Tibial nerve (tissue), 4 donors: ENCODE measurements around the gene TM2D1. TPM values are rescaled to one million over a fixed set of nuclear protein-coding genes. Genes with fewer than 3 reads are reported as not detected.
A peak's percentile ranks its signal among the peaks of the same experiment; 100 is the strongest.

Experiments
- DNase-seq, 2 donors: peaks; one replicate each; pipeline ENCODE4 v3.0.0-alpha.2; 2019; ENCODE audit warnings: low spot score in 2 of 2
- H3K27ac ChIP-seq, 4 donors: fragments of 200-600 bp; sonication (generic) in 3 of 4; one replicate each; pipeline ENCODE4 v1.5.1; 2017 to 2019; ENCODE audit warnings: mild to moderate bottlenecking in 1 of 4
- H3K27me3 ChIP-seq, 2 donors: fragments of 200-600 bp; sonication (generic) in 1 of 2; one replicate each; pipeline versions ENCODE4 v1.5.1 to v1.6.0; 2017 to 2019
- H3K36me3 ChIP-seq, 3 donors: fragments of 200-600 bp; sonication (generic); one replicate each; pipeline ENCODE4 v1.5.1; 2018 to 2019
- H3K4me1 ChIP-seq, 4 donors: fragments of 200-600 bp; sonication (generic) in 3 of 4; one replicate each; pipeline ENCODE4 v1.5.1; 2017 to 2019
- H3K4me3 ChIP-seq, 4 donors: fragments of 200-600 bp; sonication (generic) in 3 of 4; one replicate each; pipeline ENCODE4 v1.5.1; 2017 to 2019; ENCODE audit warnings: mild to moderate bottlenecking in 1 of 4, moderate library complexity in 1 of 4
- H3K9me3 ChIP-seq, 4 donors: fragments of 200-600 bp; sonication (generic) in 3 of 4; one replicate each; pipeline ENCODE4 v1.5.1; 2017 to 2019
- EP300 ChIP-seq, 2 donors: sonication (generic); formaldehyde crosslinking; IDR thresholded peaks; one replicate each; pipeline ENCODE4 v1.6.1; 2017; ENCODE audit warnings: antibody characterized with exemption in 2 of 2, mild to moderate bottlenecking in 1 of 2
- POLR2A ChIP-seq, 2 donors: fragments of 450-650 bp; IDR thresholded peaks; one replicate each; pipeline ENCODE4 v1.6.1; 2017; ENCODE audit warnings: antibody characterized with exemption in 2 of 2, mild to moderate bottlenecking in 2 of 2, moderate library complexity in 2 of 2
- WGBS, 2 donors: methylation state at CpG; one replicate each; pipeline ENCODE4 v1.1.5; 2018; 5-methylcytosine and 5-hydroxymethylcytosine counted together
- total RNA-seq, 4 donors: library from RNA; depleted of rRNA; stranded (reverse); fragments of >200 nt; gene quantifications; one replicate each; pipeline ENCODE4 v1.1.0, GENCODE V29; 2016
- TF ChIP-seq, protein P1 (sequence below), 5 experiments: fragments of 200-600 bp in 3 of 5; fragments of 450-650 bp in 2 of 5; sonication (generic) in 3 of 5; IDR thresholded peaks; one replicate each; pipeline ENCODE4 v1.5.1; 2016 to 2019; ENCODE audit warnings: antibody characterized with exemption in 5 of 5, mild to moderate bottlenecking in 3 of 5, moderate library complexity in 2 of 5

TM2D1 gene
- total RNA-seq, 4 donors from 2014 or later, result 56.7 to 88.3 (median 77.1) TPM

DNA sequence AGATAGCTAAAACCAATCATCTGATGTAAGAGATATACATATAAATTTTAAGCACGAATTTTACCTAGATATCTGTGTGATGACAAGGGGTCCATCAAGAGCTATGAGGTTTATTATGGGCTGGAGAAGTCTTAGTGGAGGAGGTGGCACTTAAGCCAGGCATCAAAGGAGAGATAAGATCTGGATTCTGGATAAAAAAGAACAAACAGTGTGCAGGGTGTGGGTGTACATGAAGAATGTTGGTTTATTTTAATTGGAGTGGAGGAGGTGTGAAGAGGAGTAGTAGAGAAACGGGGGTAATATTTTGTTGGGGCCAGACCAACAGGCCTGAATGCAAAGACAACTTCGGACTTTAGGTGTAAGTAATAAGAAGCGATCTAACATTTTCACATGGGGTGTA, 80.6 kb downstream of the TM2D1 start:
- no peak for DNase-seq
- Histone ChIP-seq H3K36me3 (no peaks in the 10 kb centered on the region), H3K9me3 (no peaks in the 10 kb centered on the region), H3K27me3 (no peaks in the 10 kb centered on the region), H3K27ac (no peak overlapping the region), H3K4me3 (no peak overlapping the region), H3K4me1 (peaks cover 0 to 36% (median 6%) of the 10 kb centered on the region in 4 donors)
- TF ChIP-seq POLR2A (IDR thresholded peaks at IDR 0.05), result no peak
- TF ChIP-seq EP300 (IDR thresholded peaks at IDR 0.05), result no peak
- TF ChIP-seq, protein P1, sequence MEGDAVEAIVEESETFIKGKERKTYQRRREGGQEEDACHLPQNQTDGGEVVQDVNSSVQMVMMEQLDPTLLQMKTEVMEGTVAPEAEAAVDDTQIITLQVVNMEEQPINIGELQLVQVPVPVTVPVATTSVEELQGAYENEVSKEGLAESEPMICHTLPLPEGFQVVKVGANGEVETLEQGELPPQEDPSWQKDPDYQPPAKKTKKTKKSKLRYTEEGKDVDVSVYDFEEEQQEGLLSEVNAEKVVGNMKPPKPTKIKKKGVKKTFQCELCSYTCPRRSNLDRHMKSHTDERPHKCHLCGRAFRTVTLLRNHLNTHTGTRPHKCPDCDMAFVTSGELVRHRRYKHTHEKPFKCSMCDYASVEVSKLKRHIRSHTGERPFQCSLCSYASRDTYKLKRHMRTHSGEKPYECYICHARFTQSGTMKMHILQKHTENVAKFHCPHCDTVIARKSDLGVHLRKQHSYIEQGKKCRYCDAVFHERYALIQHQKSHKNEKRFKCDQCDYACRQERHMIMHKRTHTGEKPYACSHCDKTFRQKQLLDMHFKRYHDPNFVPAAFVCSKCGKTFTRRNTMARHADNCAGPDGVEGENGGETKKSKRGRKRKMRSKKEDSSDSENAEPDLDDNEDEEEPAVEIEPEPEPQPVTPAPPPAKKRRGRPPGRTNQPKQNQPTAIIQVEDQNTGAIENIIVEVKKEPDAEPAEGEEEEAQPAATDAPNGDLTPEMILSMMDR (IDR thresholded peaks at IDR 0.05), result no peak
- 81 to 84% methylated on average over 4 of the region's 4 CpGs for WGBS, 2 donors

- TF ChIP-seq POLR2A (IDR thresholded peaks at IDR 0.05), result no peak
- TF ChIP-seq EP300 (IDR thresholded peaks at IDR 0.05), result no peak
- TF ChIP-seq, protein P1 (IDR thresholded peaks at IDR 0.05), result no peak
- 77 to 79% methylated on average over 5 of the region's 5 CpGs for WGBS, 2 donors
- H3K36me3 ChIP-seq, result no peaks in the 10 kb centered on the region
- no peak overlapping the region for H3K4me3 ChIP-seq
- no peak for DNase-seq
- H3K9me3 ChIP-seq, result no peaks in the 10 kb centered on the region
- H3K27ac ChIP-seq, result peak overlapping the region in 1 of 4 donors; percentile 81
- no peaks in the 10 kb centered on the region for H3K27me3 ChIP-seq
- H3K4me1 ChIP-seq, result peaks cover 0 to 47% (median 11%) of the 10 kb centered on the region in 4 donors
Observed at GRCh38 chr1:61642475-61643232, 82.3 kb downstream of the TM2D1 start.

DNA sequence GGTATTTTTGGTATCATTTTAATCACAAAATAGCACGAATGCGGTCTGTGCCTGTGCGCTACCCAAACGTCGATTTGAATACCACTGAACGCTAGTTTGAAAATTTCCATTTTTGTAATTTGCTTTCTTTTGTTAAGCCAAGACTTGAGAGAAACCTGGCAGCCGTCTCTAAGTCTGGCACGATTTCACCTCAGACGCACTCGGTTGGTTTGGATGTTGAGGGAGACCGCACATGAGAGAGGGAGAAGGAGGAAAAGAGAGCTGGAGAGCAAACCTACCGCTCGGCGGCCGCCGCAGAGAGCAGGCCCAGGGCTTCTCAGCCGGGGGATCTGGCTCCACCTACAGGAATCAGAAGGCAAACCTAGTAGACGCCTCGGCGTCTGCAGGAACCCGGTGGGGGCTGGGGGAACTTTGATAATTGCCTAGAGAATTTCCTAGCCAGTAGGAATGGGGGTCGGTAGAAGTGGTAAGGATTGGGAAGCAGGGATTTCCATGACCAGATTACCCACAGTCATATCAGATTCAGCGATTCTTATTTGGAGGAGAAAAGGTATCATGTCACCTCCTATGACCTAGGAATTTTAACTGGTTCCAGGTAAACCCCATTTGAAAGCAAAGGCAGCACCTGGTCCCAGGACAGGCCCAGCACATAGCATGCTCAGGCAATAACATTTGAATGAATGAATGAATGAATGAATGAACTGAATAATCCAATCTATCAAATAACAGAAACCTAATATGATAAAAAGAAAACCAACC, 83.2 kb downstream of the TM2D1 start:
- Histone ChIP-seq H3K9me3 (no peaks in the 10 kb centered on the region), H3K4me1 (peaks cover 0 to 55% (median 11%) of the 10 kb centered on the region in 4 donors), H3K27me3 (no peaks in the 10 kb centered on the region), H3K36me3 (no peaks in the 10 kb centered on the region), H3K27ac (peak overlapping the region in 3 of 4 donors; percentile 40 to 81 (median 75)), H3K4me3 (peak overlapping the region in 2 of 4 donors; percentile 18 to 38)
- TF ChIP-seq, protein P1 (IDR thresholded peaks at IDR 0.05), result peak; percentile 50 to 81 (median 73)
- peak in 1 of 2 donors; percentile 47 for TF ChIP-seq EP300 (IDR thresholded peaks at IDR 0.05)
- TF ChIP-seq POLR2A (IDR thresholded peaks at IDR 0.05), result no peak
- DNase-seq, result peak; percentile 67 to 76
- 23% methylated on average over 23 of the region's 23 CpGs for whole genome bisulfite sequencing, 2 donors

DNA sequence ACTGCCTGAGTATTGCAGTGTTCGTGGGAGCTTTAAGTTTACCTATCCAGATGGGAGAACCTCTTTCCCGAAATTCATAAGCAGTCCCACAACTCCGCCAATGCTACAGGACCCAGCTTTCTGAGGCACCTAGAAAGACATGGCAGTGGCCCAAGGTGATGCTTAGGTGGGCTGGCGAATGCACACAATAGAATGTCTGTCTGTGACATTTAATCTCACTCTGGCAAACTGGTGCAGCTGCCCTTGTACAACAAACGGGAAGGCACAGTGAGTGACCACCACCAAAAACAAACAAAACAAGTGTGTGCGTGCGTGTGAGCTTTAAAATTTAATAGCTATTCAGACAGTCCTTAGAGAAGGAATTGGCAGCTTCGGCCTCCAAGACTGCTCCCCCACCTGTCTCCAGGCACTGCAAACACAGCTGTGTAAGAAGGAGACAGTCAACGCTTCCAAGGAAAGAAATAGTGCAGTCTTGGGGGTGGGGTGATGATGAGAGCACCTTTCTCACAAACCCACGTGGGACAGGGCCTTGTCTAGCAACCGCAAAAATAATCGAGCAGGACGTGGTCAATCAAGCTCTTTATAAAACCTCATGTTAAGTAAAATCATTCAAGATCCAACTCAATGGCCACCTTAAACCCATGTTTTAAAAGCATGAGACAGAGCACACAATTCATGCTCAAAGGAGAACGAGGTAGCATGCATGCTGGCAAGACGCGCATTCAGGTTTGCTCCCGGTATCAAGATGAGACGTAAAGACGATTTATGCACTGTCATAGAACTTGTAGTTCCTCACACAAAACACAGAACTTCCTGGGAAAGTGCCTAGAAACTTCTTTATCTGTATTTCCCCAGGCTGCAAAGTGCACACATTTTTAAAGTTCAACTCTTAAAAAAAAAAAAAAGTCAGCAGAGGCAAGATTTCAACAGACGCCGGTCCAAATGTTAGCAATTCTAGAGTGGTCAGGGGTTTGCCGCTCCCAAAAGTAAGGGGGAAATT, 84.1 kb downstream of the TM2D1 start:
- H3K4me1 ChIP-seq, result peaks cover 0 to 55% (median 11%) of the 10 kb centered on the region in 4 donors
- H3K27ac ChIP-seq, result peak overlapping the region in 3 of 4 donors; percentile 40 to 81 (median 75)
- no peak for DNase-seq
- TF ChIP-seq, protein P1 (IDR thresholded peaks at IDR 0.05), result no peak
- no peak for TF ChIP-seq EP300 (IDR thresholded peaks at IDR 0.05)
- TF ChIP-seq POLR2A (IDR thresholded peaks at IDR 0.05), result no peak
- H3K4me3 ChIP-seq, result peak overlapping the region in 1 of 4 donors; percentile 38
- no peaks in the 10 kb centered on the region for H3K36me3 ChIP-seq
- H3K9me3 ChIP-seq, result no peaks in the 10 kb centered on the region
- no peaks in the 10 kb centered on the region for H3K27me3 ChIP-seq
- 64 to 66% methylated on average over 22 of the region's 22 CpGs for WGBS, 2 donors
